GM18502 (cell line): ENCODE data around the gene TEX54.
"Not testable (repeated sequence)": the region's sequence is repeated elsewhere in the genome, so short reads cannot be mapped to it uniquely, and the experiment has no call there.

ENCODE experiments used
- ATAC-seq: cut with Tn5 transposase; IDR thresholded peaks from one replicate; pipeline ENCODE4 v1.9.1; 2021; ENCODE audit warnings: mild to moderate bottlenecking; ENCODE audit not compliant: unreplicated experiment, poor library complexity

Gene TEX54

DNA sequence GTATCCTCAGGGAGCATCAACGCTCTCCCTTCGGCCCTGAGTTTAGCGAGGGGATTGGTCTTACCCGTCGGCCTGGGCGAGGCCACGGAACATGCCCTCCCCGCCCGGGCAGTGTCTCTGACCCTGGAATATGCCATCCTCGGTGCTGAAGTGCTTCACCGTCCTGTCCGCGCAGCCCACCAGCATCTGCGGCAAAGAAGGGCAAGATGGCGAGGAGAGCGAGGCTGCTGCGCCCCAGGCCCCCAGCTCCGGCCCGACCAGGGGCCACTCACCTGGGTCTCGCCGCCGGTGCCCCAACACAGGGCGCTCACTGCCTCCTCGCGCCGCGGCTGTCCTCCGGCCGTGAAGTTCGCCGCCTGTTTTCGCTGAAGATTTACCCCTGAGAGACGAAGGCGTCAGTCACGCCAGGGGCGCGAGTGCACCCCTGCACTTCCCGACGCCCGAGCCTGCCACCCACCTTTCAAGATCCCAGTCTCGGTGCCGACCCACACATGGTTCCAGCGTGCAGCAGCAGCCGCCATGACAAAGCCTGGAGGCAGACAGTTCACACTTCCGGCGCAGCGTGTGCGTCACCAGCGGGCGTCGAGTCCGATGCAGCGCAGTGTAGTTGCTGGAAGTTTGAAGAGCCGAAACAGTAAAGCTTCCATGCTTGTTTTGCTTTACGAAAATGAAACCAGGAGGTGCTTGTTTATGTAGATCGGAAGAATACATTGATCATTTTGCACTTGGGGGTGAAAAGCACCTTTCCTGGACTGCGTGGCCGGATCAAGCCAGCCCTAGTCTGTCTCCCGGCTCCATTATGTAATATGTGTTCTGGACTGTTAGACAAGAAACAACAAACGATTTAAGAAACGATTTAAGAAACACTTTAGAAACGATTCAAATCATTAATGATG lies 6.7 kb upstream of the TEX54 start, which contains the start of gene WDR74:
Gene WDR74 (minus strand): TSS at position 541 of the 896 bp plus-strand sequence. CDS start 20 bp downstream, at position 521.
- ATAC-seq, result peak; percentile 57

GRCh38 chr11:62835336-62835735 lies 2.7 kb upstream of the TEX54 start:
- no peak for ATAC-seq

DNA sequence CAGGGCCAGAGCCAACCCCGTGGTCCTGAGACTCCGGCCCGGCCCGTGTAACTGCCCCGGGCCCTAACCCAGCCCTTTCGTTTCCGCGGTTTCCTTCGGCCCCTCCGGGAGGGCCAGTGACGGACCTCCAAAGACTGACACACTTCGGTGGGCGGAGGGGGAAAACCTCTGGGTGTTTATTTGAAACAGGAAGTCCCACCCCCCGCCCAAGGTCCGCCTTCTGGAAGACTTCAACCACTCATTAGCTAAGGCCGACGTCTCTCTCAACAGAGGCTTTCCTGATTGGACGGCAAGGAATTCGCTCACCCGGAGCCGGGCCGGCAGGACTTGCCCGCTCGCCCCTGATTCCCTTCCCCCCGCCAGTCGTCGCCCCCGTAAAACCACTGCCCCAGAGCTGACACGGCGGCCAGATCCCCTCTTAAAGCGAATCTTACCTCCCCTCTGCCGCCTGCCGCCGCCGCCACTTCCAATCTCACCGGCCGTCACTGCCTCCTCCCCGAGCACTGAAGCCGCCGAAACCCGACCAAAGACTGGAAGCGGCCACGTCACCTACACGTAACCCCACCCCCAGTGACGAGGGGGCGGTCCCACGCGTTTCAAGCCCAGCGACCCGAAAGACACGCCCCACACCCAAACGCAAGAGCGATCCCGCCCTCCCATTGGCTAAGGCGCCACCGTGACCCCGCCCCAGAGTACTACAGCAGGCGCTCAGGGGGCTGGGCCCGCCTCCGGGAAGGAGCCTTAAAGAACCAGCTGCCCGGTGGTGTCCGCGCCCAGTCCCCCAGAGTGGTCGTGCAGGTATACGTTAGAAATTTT lies 913 bp downstream of the TEX54 start, which contains the start of gene STX5:
Gene STX5 (minus strand): TSS at position 532 of the 816 bp plus-strand sequence. CDS start 808 bp downstream, outside the sequence.
- peak; percentile 88 for ATAC-seq

GRCh38 chr11:62830904-62831519 lies 1.6 kb downstream of the TEX54 start:
- ATAC-seq, result no peak

- not testable (repeated sequence) for ATAC-seq
Observed at GRCh38 chr11:62828130-62828529, 4.5 kb downstream of the TEX54 start.

GRCh38 chr11:62823677-62824076 lies 9.0 kb downstream of the TEX54 start:
- no peak for ATAC-seq

GRCh38 chr11:62817129-62817528 lies 15.5 kb downstream of the TEX54 start:
- ATAC-seq, result no peak

- no peak for ATAC-seq
Observed at GRCh38 chr11:62816557-62816956, 16.1 kb downstream of the TEX54 start.

- no peak for ATAC-seq
Observed at GRCh38 chr11:62811659-62812058, 21.0 kb downstream of the TEX54 start.

GRCh38 chr11:62810748-62811147 lies 21.9 kb downstream of the TEX54 start:
- no peak for ATAC-seq

DNA sequence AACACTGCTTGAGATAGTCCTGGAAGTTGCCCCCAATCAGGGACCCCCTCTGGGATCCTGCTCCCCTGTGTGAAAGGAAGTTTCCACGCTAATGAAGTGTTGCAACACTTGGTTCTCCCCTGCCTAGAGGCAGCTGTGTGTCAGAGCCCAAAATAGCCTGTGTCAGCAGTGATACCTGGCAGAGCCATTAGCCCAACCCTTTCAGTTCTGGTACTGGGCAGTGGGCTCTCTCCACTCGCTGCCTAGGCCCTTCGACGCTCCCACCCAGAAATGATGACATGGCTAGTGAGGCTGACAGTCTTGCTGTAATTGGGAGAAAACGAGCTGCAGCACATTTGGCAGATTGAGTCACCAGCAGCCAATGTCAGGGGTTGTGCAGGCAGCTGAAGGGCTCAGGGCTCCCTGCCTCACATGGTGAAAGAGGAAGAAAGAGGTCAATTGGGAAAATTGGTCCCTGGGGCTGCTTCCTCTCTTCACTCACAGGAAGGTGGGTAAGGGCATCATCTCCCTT lies 26.0 kb downstream of the TEX54 start:
- ATAC-seq, result no peak

- no peak for ATAC-seq
Observed at GRCh38 chr11:62805961-62806441, 26.6 kb downstream of the TEX54 start.

- peak; percentile 76 for ATAC-seq
Observed at GRCh38 chr11:62805076-62805892, 27.4 kb downstream of the TEX54 start, which contains the start of gene NXF1. Gene NXF1 (minus strand): TSS chr11:62805440. CDS start chr11:62805356, 84 bp downstream.

GRCh38 chr11:62804310-62805075 lies 28.1 kb downstream of the TEX54 start:
- no peak for ATAC-seq

- ATAC-seq, result no peak
Observed at GRCh38 chr11:62801071-62801470, 31.6 kb downstream of the TEX54 start.

- ATAC-seq, result no peak
Observed at GRCh38 chr11:62799486-62799885, 33.2 kb downstream of the TEX54 start.

GRCh38 chr11:62796281-62796680 lies 36.4 kb downstream of the TEX54 start:
- no peak for ATAC-seq

DNA sequence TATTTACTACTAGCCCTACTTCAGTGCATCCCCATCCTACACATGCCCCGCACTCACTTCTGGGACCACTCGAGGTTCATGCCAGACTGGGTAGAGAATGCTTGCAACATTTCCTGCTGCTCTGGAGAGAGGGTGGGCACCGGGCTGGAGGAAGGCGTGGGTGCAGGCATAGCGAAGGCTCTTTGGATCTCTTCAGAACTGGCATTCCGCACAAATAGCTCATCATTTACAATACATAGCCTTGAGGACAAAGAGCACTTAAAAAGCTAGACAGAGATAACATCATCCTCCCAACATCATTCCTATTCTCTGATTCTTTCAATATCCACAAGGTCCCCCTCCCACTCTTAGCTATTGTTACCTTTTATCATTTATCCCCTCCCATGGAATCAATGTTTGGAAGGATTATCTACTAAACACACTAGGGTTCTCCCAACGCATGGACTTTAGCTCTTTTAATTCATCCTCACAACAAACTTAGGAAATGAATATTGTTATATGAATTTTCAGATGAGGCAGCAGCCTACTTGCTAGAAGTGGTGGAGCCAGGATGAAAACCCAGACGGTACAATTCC lies 38.4 kb downstream of the TEX54 start:
- ATAC-seq, result no peak
